ENCODE data around the gene ADD1. TPM values are rescaled to one million over a fixed set of nuclear protein-coding genes. Genes with fewer than 3 reads are reported as not detected.
A peak's percentile ranks its signal among the peaks of the same experiment; 100 is the strongest.
"Not testable (repeated sequence)": the region's sequence is repeated elsewhere in the genome, so short reads cannot be mapped to it uniquely, and the experiment has no call there.

The ADD1 gene
- total RNA-seq, 1 donor from 2014 or later = 231 TPM

GRCh38 chr4:2893772-2894171 is 50.1 kb downstream of the ADD1 start:
- intact Hi-C loops (cut with DNase I) = loop anchor here (5.0 kb wide), 2 partner anchors 39 to 51 kb away; partner anchors contain the start of gene ADD1
- DNase-seq (ENCODE audit: missing footprints) (no peak), ATAC-seq (peak; percentile 65)

GRCh38 chr4:2898001-2898400 is 54.4 kb downstream of the ADD1 start:
- ATAC-seq (no peak), DNase-seq (ENCODE audit: missing footprints) (no peak)
- intact Hi-C loops (cut with DNase I) = no loop called here

- intact Hi-C loops (cut with DNase I) = no loop called here
- no peak for ATAC-seq
- no peak for DNase-seq (ENCODE audit: missing footprints)
Measured at GRCh38 chr4:2900741-2901140, 57.1 kb downstream of the ADD1 start.

- DNase-seq (ENCODE audit: missing footprints) (no peak), ATAC-seq (no peak)
- intact Hi-C loops (cut with DNase I) = no loop called here
Measured at GRCh38 chr4:2901186-2901585, 57.5 kb downstream of the ADD1 start.

GRCh38 chr4:2902126-2902525 is 58.5 kb downstream of the ADD1 start:
- intact Hi-C loops (cut with DNase I) = no loop called here
- ATAC-seq = no peak
- DNase-seq (ENCODE audit: missing footprints) = no peak

GRCh38 chr4:2905544-2905943 is 61.9 kb downstream of the ADD1 start:
- intact Hi-C loops (cut with DNase I) = no loop called here
- ATAC-seq (no peak), DNase-seq (ENCODE audit: missing footprints) (no peak)

GRCh38 chr4:2906218-2906617 is 62.6 kb downstream of the ADD1 start:
- intact Hi-C loops (cut with DNase I) = no loop called here
- ATAC-seq = no peak
- no peak for DNase-seq (ENCODE audit: missing footprints)

- DNase-seq (ENCODE audit: missing footprints) (no peak), ATAC-seq (no peak)
- intact Hi-C loops (cut with DNase I) = no loop called here
Measured at GRCh38 chr4:2907226-2907625, 63.6 kb downstream of the ADD1 start.

- DNase-seq (ENCODE audit: missing footprints) (no peak), ATAC-seq (no peak)
- intact Hi-C loops (cut with DNase I) = no loop called here
Measured at GRCh38 chr4:2907706-2908293, 64.2 kb downstream of the ADD1 start.

GRCh38 chr4:2908686-2909085 is 65.0 kb downstream of the ADD1 start:
- no peak for DNase-seq (ENCODE audit: missing footprints)
- no peak for ATAC-seq
- intact Hi-C loops (cut with DNase I) = no loop called here

- DNase-seq (ENCODE audit: missing footprints) (no peak), ATAC-seq (no peak)
- intact Hi-C loops (cut with DNase I) = no loop called here
Measured at GRCh38 chr4:2909583-2909982, 65.9 kb downstream of the ADD1 start.

- no peak for DNase-seq (ENCODE audit: missing footprints)
- no peak for ATAC-seq
- intact Hi-C loops (cut with DNase I) = no loop called here
Measured at GRCh38 chr4:2910409-2910808, 66.8 kb downstream of the ADD1 start.

GRCh38 chr4:2911868-2912267 is 68.2 kb downstream of the ADD1 start:
- no peak for DNase-seq (ENCODE audit: missing footprints)
- ATAC-seq = no peak
- intact Hi-C loops (cut with DNase I) = no loop called here

GRCh38 chr4:2913168-2913567 is 69.5 kb downstream of the ADD1 start:
- ATAC-seq (peak; percentile 62), DNase-seq (ENCODE audit: missing footprints) (no peak)
- intact Hi-C loops (cut with DNase I) = no loop called here

GRCh38 chr4:2914256-2915126 is 70.8 kb downstream of the ADD1 start:
- intact Hi-C loops (cut with DNase I) = no loop called here
- DNase-seq (ENCODE audit: missing footprints) (no peak), ATAC-seq (no peak)

- DNase-seq (ENCODE audit: missing footprints) = no peak
- ATAC-seq = no peak
Measured at GRCh38 chr4:2915789-2916188, 72.1 kb downstream of the ADD1 start.

GRCh38 chr4:2916696-2917095 is 73.1 kb downstream of the ADD1 start:
- intact Hi-C loops (cut with DNase I); ATAC-seq: not testable (repeated sequence)

More at GRCh38 chr4:2915789-2916188, 72.1 kb downstream of the ADD1 start:
- intact Hi-C loops (cut with DNase I) = no loop called here

GRCh38 chr4:2918300-2918699 is 74.7 kb downstream of the ADD1 start:
- intact Hi-C loops (cut with DNase I); ATAC-seq; DNase-seq (ENCODE audit: missing footprints): not testable (repeated sequence)

More at GRCh38 chr4:2916696-2917095, 73.1 kb downstream of the ADD1 start:
- not testable (repeated sequence) for DNase-seq (ENCODE audit: missing footprints)

- ATAC-seq; intact Hi-C loops (cut with DNase I); DNase-seq (ENCODE audit: missing footprints): not testable (repeated sequence)
Measured at GRCh38 chr4:2918714-2919113, 75.1 kb downstream of the ADD1 start.

- ATAC-seq; DNase-seq (ENCODE audit: missing footprints); intact Hi-C loops (cut with DNase I): not testable (repeated sequence)
Measured at GRCh38 chr4:2922453-2923101, 78.9 kb downstream of the ADD1 start.
